GM19463 (cell line): ENCODE results near the gene LHX5.

Experiments
- ATAC-seq: cut with Tn5 transposase; IDR thresholded peaks from one replicate; pipeline ENCODE4 v1.9.1; 2021; ENCODE audit warnings: mild to moderate bottlenecking, moderate library complexity; ENCODE audit not compliant: unreplicated experiment

The LHX5 gene

DNA sequence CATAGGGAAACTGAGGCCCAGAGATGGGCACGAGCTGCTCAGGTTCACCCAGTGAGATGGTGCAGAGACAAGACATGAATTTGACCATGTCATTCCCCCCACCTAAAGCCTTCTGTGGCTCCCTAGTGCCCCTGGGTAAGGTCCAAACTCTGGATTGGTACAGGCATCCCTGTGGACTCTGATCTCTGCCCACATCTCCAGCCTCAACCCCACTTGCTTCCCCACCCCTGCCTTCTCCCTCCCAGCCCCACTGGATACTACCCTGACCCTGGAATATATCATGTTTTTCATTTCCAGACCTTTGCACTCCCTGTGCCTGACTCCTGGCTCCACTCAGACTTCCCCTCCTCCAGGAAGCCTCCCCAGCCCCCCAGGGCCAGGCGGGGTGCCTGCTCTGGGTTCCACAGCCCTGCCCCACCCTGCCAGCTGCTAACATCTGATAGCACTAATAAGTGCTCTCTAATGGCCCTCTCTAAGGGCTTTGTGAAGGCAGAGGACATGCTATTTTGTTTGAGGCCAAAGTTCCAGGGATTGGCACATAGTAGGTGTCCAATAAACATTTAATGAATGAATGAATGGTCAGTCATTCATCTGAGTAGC, 50.6 kb downstream of the LHX5 start:
- ATAC-seq = no peak

DNA sequence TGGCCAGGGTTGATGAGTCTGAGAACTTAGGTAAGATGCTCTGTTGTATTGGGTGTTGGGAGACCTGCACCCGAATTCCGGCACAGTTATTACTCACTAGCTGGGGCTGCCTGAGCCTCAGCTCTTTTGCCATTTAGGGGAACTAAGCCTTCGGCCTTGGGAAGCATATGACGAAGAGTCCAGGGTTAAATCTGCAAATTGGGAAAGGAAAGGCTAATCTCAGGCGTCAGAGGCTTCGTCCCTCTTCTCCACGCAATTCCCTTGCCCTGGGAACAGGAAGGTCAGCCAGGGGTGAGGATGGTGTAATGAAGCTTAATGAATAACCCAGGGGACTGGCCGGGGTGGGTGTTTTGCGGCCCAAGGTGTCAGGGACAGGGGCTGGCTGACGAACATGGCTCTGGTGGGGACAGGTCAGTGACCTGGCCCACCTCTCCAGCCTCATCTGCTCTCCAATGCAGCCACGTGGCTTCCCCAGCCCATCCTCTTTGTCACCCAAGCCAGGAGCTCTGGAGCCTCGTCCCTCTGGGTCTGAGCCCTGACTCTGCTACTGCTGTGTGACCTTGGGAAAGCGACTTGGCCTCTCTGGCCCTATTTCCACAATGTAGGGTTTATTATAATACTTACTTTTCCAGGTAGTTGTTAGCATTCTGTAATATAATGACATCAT, 53.3 kb downstream of the LHX5 start:
- ATAC-seq = no peak

DNA sequence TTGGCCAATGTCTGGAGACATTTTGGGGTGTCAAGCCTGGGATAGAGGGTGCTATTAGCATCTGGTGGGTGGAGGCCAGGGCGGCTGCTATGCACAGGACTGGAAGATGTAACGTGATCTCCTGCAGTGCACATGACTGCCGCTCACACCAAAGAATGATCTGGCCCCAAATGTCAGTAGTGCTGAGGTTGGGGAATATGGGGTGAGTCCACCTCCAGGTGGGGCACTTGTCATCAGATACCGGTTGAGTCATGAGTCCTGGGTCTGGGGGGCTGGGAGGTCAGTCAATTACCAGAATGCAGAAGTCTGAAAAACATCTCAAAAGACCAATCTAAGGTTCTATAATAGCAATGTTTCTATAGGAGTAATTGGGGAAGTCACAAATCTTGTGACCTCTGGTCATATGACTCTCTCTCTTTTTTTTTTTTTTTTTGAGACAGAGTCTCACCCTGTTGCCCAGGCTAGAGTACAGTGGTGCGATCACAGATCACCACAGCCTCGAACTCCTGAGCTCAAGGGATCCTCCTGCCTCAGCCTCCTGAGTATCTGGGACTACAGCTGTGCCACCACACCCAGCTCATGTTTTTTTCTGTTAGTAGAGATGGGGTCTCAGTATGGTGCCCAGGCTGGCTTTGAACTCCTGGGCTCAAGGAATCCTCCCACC, 55.4 kb downstream of the LHX5 start:
- ATAC-seq = no peak

DNA sequence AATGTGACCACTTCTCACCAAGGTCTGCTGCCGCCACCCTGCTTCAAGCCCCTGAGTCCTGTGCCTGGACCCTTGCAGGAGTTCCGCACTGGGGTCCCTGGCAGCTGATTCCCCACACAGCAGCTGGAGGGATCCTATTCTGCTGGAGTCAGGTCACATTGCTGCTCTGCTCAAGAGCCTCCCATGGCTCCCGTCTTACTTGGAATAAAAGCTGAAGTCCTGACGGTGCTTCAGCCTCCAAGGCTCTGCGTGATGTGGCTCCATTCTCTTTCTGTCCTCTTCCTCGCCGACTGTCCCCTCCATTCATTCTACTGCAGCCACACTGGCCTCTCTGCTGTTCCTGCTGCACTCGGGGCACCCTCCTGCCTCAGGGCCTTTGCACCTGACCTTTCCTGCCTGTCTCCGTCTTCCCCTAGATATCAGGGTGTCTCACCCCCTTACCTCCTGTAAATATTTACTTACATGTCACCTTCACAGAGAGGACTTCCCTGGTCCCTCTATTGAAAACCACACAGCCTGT, 57.1 kb downstream of the LHX5 start:
- ATAC-seq = no peak

DNA sequence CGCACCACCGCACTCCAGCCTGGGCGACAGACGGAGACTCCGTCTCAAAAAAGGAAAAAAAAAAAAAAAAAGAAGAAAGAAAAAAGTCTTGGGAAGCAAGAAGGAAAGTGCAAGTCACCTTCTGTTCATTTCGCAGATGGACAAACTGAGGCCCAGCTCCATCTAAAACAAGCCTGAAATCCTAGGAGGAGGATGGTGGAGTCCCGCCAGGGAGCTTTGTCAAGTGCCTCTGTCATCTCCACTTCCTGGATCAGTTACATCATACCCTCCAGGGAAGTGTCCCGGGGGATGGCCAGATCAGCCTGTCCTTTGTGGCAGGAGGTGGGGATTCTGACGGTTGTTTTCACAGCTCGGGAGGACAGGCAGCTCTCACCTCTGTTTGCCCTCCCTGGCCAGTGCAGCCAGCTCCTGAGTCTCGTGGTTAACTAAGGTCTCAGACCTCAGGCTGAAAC, 58.2 kb downstream of the LHX5 start:
- ATAC-seq = no peak
